ENCODE measurements around the gene RPS14. TPM values are rescaled to one million over a fixed set of nuclear protein-coding genes. Genes with fewer than 3 reads are reported as not detected.

The RPS14 gene
- polyA plus RNA-seq, 1 donor: 2,545 TPM

DNA sequence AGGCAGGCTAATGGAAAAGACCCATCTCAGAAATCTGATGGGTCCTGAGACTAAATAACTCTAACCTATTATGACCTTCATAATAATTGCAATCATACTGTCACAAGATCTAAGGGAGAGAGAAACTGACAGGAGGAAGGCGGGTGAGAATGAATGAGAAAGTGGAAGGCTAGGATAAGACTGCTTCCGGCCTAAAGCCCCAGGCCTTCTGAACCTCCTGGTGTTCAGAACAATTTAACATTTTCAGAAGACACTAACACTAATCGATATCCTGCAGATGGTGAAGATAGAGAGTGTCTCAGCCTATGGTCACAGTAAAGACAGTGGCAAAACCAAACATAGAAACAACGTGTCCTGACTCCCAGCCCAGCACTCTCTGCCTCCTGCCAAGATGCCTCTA lies 1.2 kb downstream of the RPS14 start:
- H3K27me3 ChIP-seq (ENCODE audit: control insufficient read depth, insufficient read depth, low read length): no peaks in the 10 kb centered on the region
- no peak overlapping the region for H3K27ac ChIP-seq (ENCODE audit: low read length)
- H3K4me1 ChIP-seq (ENCODE audit: control insufficient read depth, insufficient read depth, low read length): peaks cover 9% of the 10 kb centered on the region
- peak overlapping the region; percentile 95 for H3K4me3 ChIP-seq (ENCODE audit: low read length)
- whole genome bisulfite sequencing (ENCODE audit: insufficient coverage, low lambda C conversion rate): no CpG with 5 or more reads among the region's 4 CpGs
- no peaks in the 10 kb centered on the region for H3K9me3 ChIP-seq (ENCODE audit: control insufficient read depth, low read depth, low read length)
- peak in 1 of 2 donors; percentile 13 for DNase-seq
- peaks cover 47% of the 10 kb centered on the region for H3K36me3 ChIP-seq (ENCODE audit: control insufficient read depth, insufficient read depth, low read length)

DNA sequence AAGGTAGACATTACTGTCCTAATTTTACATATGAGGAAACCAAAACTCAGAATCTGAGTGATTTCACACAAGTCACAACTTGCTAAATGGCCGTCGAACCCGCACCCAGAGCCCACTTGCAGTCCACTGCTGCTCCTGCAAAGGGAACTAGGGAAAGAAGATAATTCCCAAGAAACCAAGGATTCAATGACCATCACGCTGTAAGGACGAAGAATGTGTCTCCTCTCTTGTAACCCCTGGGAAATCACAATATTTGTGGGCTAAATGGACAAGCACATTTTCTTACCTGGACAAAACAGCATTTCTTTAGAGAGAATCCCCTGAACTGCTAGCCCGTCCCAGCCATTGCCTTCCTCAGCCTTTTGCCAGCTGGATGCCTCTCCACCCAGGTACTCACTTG lies 2.4 kb downstream of the RPS14 start:
- H3K4me3 ChIP-seq (ENCODE audit: low read length): no peak overlapping the region
- 100% methylated on average over 3 of the region's 6 CpGs for WGBS (ENCODE audit: insufficient coverage, low lambda C conversion rate)
- H3K4me1 ChIP-seq (ENCODE audit: control insufficient read depth, insufficient read depth, low read length): peaks cover 9% of the 10 kb centered on the region
- no peak overlapping the region for H3K27ac ChIP-seq (ENCODE audit: low read length)
- no peaks in the 10 kb centered on the region for H3K9me3 ChIP-seq (ENCODE audit: control insufficient read depth, low read depth, low read length)
- no peaks in the 10 kb centered on the region for H3K27me3 ChIP-seq (ENCODE audit: control insufficient read depth, insufficient read depth, low read length)
- DNase-seq: no peak
- peaks cover 53% of the 10 kb centered on the region for H3K36me3 ChIP-seq (ENCODE audit: control insufficient read depth, insufficient read depth, low read length)

DNA sequence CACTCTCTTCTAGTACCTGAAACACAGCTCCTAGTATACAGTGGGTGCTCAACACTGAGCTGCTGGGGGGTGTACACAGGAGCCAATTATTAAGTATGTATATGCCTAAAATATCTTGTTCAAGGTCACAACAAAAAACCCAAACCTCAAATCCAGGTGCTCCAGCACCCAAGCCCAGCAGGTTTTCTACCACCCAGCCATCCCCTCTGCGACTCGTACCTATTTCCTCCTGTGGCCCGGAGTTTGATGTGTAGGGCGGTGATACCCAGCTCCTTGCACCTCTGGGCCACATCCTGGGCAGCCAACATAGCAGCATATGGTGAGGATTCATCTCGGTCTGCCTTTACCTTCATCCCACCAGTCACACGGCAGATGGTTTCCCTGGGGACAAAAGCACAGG lies 3.0 kb downstream of the RPS14 start:
- peaks cover 57% of the 10 kb centered on the region for H3K36me3 ChIP-seq (ENCODE audit: control insufficient read depth, insufficient read depth, low read length)
- no CpG with 5 or more reads among the region's 6 CpGs for WGBS (ENCODE audit: insufficient coverage, low lambda C conversion rate)
- no peak for DNase-seq
- H3K27me3 ChIP-seq (ENCODE audit: control insufficient read depth, insufficient read depth, low read length): no peaks in the 10 kb centered on the region
- no peaks in the 10 kb centered on the region for H3K9me3 ChIP-seq (ENCODE audit: control insufficient read depth, low read depth, low read length)
- no peak overlapping the region for H3K4me3 ChIP-seq (ENCODE audit: low read length)
- no peak overlapping the region for H3K27ac ChIP-seq (ENCODE audit: low read length)
- H3K4me1 ChIP-seq (ENCODE audit: control insufficient read depth, insufficient read depth, low read length): peaks cover 9% of the 10 kb centered on the region

DNA sequence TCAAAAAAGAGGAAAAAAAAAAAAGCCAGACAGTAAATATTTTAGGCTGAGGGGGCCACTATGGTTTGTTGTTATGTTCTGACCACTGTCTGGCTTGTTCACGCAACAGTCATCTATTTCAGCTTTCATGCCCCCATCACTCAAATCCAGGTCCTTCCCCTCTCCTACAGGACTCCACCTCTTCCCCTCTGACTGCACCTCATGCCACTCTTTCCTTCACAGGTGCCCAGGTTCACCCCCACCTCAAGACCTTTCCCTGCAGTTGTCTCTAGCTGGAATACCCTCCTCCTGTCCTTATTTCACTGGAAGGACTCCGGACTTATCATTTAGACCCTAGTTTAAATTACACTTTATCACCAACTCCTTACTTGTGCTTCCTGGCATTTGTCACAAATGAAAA lies 3.5 kb downstream of the RPS14 start:
- Histone ChIP-seq H3K27ac (ENCODE audit: low read length) (no peak overlapping the region), H3K36me3 (ENCODE audit: control insufficient read depth, insufficient read depth, low read length) (peaks cover 58% of the 10 kb centered on the region), H3K4me1 (ENCODE audit: control insufficient read depth, insufficient read depth, low read length) (peaks cover 9% of the 10 kb centered on the region), H3K4me3 (ENCODE audit: low read length) (no peak overlapping the region), H3K27me3 (ENCODE audit: control insufficient read depth, insufficient read depth, low read length) (no peaks in the 10 kb centered on the region), H3K9me3 (ENCODE audit: control insufficient read depth, low read depth, low read length) (no peaks in the 10 kb centered on the region)
- WGBS (ENCODE audit: insufficient coverage, low lambda C conversion rate): no CpG with 5 or more reads among the region's 2 CpGs
- no peak for DNase-seq

GRCh38 chr5:150444770-150445169 lies 4.8 kb downstream of the RPS14 start:
- DNase-seq: no peak
- peaks cover 58% of the 10 kb centered on the region for H3K36me3 ChIP-seq (ENCODE audit: control insufficient read depth, insufficient read depth, low read length)
- no CpG with 5 or more reads among the region's 9 CpGs for WGBS (ENCODE audit: insufficient coverage, low lambda C conversion rate)
- H3K4me1 ChIP-seq (ENCODE audit: control insufficient read depth, insufficient read depth, low read length): peaks cover 9% of the 10 kb centered on the region
- H3K27ac ChIP-seq (ENCODE audit: low read length): no peak overlapping the region
- no peaks in the 10 kb centered on the region for H3K27me3 ChIP-seq (ENCODE audit: control insufficient read depth, insufficient read depth, low read length)
- no peak overlapping the region for H3K4me3 ChIP-seq (ENCODE audit: low read length)
- no peaks in the 10 kb centered on the region for H3K9me3 ChIP-seq (ENCODE audit: control insufficient read depth, low read depth, low read length)

- H3K27me3 ChIP-seq (ENCODE audit: control insufficient read depth, insufficient read depth, low read length): no peaks in the 10 kb centered on the region
- WGBS (ENCODE audit: insufficient coverage, low lambda C conversion rate): 100% methylated on average over 3 of the region's 15 CpGs
- peaks cover 58% of the 10 kb centered on the region for H3K36me3 ChIP-seq (ENCODE audit: control insufficient read depth, insufficient read depth, low read length)
- no peak overlapping the region for H3K27ac ChIP-seq (ENCODE audit: low read length)
- H3K4me1 ChIP-seq (ENCODE audit: control insufficient read depth, insufficient read depth, low read length): peaks cover 9% of the 10 kb centered on the region
- DNase-seq: no peak
- no peaks in the 10 kb centered on the region for H3K9me3 ChIP-seq (ENCODE audit: control insufficient read depth, low read depth, low read length)
- no peak overlapping the region for H3K4me3 ChIP-seq (ENCODE audit: low read length)
These were observed 6.1 kb downstream of the RPS14 start for GRCh38 chr5:150443242-150444075.

DNA sequence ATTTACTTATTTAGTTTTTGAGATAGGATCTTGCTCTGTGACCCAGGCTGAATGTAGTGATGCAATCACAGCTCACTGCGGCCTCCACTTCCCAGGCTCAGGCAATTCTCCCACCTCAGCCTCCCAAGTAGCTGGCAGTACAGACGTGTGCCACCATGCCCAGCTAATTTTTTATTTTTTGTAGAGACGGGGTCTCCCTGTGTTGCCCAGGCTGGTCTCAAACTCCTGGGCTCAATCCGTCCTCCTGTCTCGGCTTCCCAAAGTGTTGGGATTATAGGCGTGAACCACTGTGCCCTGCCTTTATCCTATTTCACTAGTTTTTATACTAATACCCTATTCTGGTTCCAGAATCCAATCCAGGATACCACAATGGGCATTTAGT lies 6.8 kb downstream of the RPS14 start:
- no peaks in the 10 kb centered on the region for H3K27me3 ChIP-seq (ENCODE audit: control insufficient read depth, insufficient read depth, low read length)
- H3K9me3 ChIP-seq (ENCODE audit: control insufficient read depth, low read depth, low read length): no peaks in the 10 kb centered on the region
- no peak overlapping the region for H3K27ac ChIP-seq (ENCODE audit: low read length)
- no peak overlapping the region for H3K4me3 ChIP-seq (ENCODE audit: low read length)
- DNase-seq: no peak
- H3K36me3 ChIP-seq (ENCODE audit: control insufficient read depth, insufficient read depth, low read length): peaks cover 55% of the 10 kb centered on the region
- no CpG with 5 or more reads among the region's 6 CpGs for WGBS (ENCODE audit: insufficient coverage, low lambda C conversion rate)
- H3K4me1 ChIP-seq (ENCODE audit: control insufficient read depth, insufficient read depth, low read length): peaks cover 4% of the 10 kb centered on the region

DNA sequence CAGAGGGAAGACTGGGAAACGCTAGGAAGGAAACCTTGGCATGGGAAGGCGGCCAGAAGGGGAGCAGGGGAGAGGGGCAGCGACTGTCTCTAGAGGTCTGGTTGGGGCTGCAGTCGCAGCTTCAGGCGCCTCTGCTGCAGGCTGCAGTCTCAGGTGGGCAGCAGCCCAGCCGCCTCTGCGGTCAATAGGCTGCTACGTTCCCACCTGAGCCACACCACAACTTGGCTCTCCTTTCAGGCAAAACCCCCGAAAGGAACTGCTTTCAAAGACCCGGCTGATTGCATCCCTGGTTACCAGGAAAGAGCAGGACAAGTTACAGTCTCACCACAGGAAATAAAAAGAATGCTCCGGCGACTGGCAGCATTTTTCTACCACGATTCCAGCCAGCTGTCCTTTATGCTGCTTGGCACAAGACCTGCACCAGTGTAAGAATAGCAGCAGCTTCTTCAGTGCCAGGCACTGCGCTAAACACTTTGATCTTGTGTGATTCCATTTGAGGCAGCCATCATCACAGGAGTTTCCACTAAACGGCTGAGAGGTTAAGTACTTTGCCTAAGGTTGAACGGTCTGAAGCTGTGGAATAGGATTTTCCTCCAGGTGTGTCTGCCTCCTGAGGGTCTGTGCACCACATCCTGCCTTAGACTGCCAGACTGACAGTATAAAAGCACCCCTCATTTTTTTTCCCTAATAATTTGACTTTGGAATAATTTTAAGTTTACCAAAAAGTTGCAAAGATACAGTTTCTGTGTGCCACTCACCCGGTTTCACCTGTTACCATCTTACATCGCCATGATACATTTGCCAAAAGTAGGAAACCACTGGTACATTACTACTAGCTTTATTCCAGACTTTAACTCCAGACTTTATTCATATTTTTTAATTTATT lies 7.5 kb downstream of the RPS14 start:
- Histone ChIP-seq H3K4me3 (ENCODE audit: low read length) (no peak overlapping the region), H3K9me3 (ENCODE audit: control insufficient read depth, low read depth, low read length) (no peaks in the 10 kb centered on the region), H3K27ac (ENCODE audit: low read length) (no peak overlapping the region), H3K36me3 (ENCODE audit: control insufficient read depth, insufficient read depth, low read length) (peaks cover 49% of the 10 kb centered on the region), H3K27me3 (ENCODE audit: control insufficient read depth, insufficient read depth, low read length) (no peaks in the 10 kb centered on the region), H3K4me1 (ENCODE audit: control insufficient read depth, insufficient read depth, low read length) (peaks cover 3% of the 10 kb centered on the region)
- no CpG with 5 or more reads among the region's 18 CpGs for WGBS (ENCODE audit: insufficient coverage, low lambda C conversion rate)
- no peak for DNase-seq

DNA sequence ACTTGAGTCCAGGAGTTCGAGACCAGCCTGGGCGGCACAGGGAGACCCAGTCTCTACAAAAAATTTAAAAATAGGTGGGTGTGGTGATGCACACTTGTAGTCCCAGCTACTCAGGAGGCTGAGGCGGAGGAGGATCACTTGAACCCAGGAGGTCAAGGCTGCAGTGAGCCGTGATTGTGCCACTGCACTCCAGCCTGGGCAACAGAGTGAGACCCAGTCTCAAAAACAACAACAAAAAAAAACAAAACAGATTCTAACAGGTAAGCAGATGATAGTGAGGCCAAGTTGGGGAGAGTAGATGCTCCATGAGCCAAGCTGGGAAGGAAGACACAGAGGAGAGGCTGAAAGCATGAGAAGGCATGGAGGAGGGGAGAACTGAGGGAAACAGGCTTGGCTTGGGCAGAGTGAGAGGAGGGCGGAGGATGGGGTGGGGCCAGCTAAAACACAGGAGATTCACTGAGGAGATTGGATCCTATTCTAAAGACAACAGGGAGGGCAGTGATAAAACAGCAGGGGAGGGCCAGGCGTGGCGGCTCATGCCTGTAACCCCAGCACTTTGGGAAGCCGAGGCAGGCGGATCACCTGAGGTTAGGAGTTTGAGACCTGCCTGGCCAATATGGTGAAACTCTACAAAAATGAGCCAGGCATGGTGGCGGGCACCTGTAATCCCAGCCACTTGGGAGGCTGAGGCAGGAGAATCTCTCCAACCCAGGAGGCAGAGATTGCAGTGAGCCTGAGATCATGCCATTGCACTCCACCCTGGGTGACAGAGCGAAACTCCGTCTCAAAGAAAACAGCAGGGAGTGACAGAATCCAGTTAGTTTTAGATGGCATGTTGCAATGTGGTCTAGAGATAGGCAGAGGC lies 8.4 kb downstream of the RPS14 start:
- Histone ChIP-seq H3K4me1 (ENCODE audit: control insufficient read depth, insufficient read depth, low read length) (no peaks in the 10 kb centered on the region), H3K27ac (ENCODE audit: low read length) (no peak overlapping the region), H3K4me3 (ENCODE audit: low read length) (no peak overlapping the region), H3K9me3 (ENCODE audit: control insufficient read depth, low read depth, low read length) (no peaks in the 10 kb centered on the region), H3K36me3 (ENCODE audit: control insufficient read depth, insufficient read depth, low read length) (peaks cover 40% of the 10 kb centered on the region), H3K27me3 (ENCODE audit: control insufficient read depth, insufficient read depth, low read length) (no peaks in the 10 kb centered on the region)
- no CpG with 5 or more reads among the region's 12 CpGs for WGBS (ENCODE audit: insufficient coverage, low lambda C conversion rate)
- DNase-seq: no peak
